ENCODE data around the gene ADAMTS8. TPM values are rescaled to one million over a fixed set of nuclear protein-coding genes. Genes with fewer than 3 reads are reported as not detected.

ADAMTS8 gene
- total and polyA plus RNA-seq, 2 experiments from 2014 or later: under 0.01 to 0.10 TPM

- no peak overlapping the region for H2AFZ ChIP-seq
- TF ChIP-seq EZH2phosphoT487 (IDR thresholded peaks at IDR 0.05; ENCODE audit: insufficient read depth, low read depth) (no peak), EZH2 (IDR thresholded peaks at IDR 0.05; ENCODE audit: insufficient read depth, poor library complexity, severe bottlenecking) (no peak)
- 93 to 95% methylated on average over 8 of the region's 8 CpGs for WGBS, 2 experiments (ENCODE audit: low coverage in 1 of 2, low lambda C conversion rate in 2 of 2, missing lambda C conversion rate in 2 of 2)
- no peaks in the 10 kb centered on the region for H3K9me2 ChIP-seq (ENCODE audit: insufficient read depth)
- no peak for DNase-seq
- no peaks in the 10 kb centered on the region for H3K36me3 ChIP-seq (ENCODE audit: low read depth)
- H3K4me1 ChIP-seq (ENCODE audit: insufficient read depth): peaks cover 32% of the 10 kb centered on the region
- H3K27me3 ChIP-seq (replicated peaks; ENCODE audit: insufficient read depth): no peaks in the 10 kb centered on the region
- H4K20me1 ChIP-seq (ENCODE audit: insufficient read depth): no peaks in the 10 kb centered on the region
- peaks cover 31% of the 10 kb centered on the region for H3F3A ChIP-seq (ENCODE audit: insufficient read depth)
- no peak overlapping the region for H3K9ac ChIP-seq
- H3K27ac ChIP-seq: no peak overlapping the region
- no peaks in the 10 kb centered on the region for H3K79me2 ChIP-seq (ENCODE audit: insufficient read depth)
- no peak overlapping the region for H3K4me3 ChIP-seq
- in situ Hi-C loops (cut with MboI): no loop called here
- H3K4me2 ChIP-seq (ENCODE audit: unreplicated experiment): no peak overlapping the region
- H3K9me3 ChIP-seq (ENCODE audit: low read depth): no peaks in the 10 kb centered on the region
These were observed 19.5 kb downstream of the ADAMTS8 start for GRCh38 chr11:130408901-130409300.

- no peak overlapping the region for H3K4me3 ChIP-seq
- TF ChIP-seq EZH2 (IDR thresholded peaks at IDR 0.05; ENCODE audit: insufficient read depth, poor library complexity, severe bottlenecking) (no peak), EZH2phosphoT487 (IDR thresholded peaks at IDR 0.05; ENCODE audit: insufficient read depth, low read depth) (no peak)
- no peak overlapping the region for H3K9ac ChIP-seq
- H3K9me3 ChIP-seq (ENCODE audit: low read depth): no peaks in the 10 kb centered on the region
- in situ Hi-C loops (cut with MboI): no loop called here
- no peaks in the 10 kb centered on the region for H3K9me2 ChIP-seq (ENCODE audit: insufficient read depth)
- peak overlapping the region; percentile 24 for H3K27ac ChIP-seq
- no peaks in the 10 kb centered on the region for H3K36me3 ChIP-seq (ENCODE audit: low read depth)
- 80 to 85% methylated on average over 14 to 18 of the region's 18 CpGs for WGBS, 2 experiments (ENCODE audit: low coverage in 1 of 2, low lambda C conversion rate in 2 of 2, missing lambda C conversion rate in 2 of 2)
- H3K79me2 ChIP-seq (ENCODE audit: insufficient read depth): no peaks in the 10 kb centered on the region
- H2AFZ ChIP-seq: no peak overlapping the region
- no peaks in the 10 kb centered on the region for H4K20me1 ChIP-seq (ENCODE audit: insufficient read depth)
- H3F3A ChIP-seq (ENCODE audit: insufficient read depth): peaks cover 30% of the 10 kb centered on the region
- H3K4me1 ChIP-seq (ENCODE audit: insufficient read depth): peaks cover 31% of the 10 kb centered on the region
- peak overlapping the region; percentile 20 for H3K4me2 ChIP-seq (ENCODE audit: unreplicated experiment)
- H3K27me3 ChIP-seq (replicated peaks; ENCODE audit: insufficient read depth): no peaks in the 10 kb centered on the region
- no peak for DNase-seq
These were observed 20.0 kb downstream of the ADAMTS8 start for GRCh38 chr11:130408401-130408890.

GRCh38 chr11:130407978-130408377 lies 20.4 kb downstream of the ADAMTS8 start:
- peak overlapping the region; percentile 24 for H3K27ac ChIP-seq
- H4K20me1 ChIP-seq (ENCODE audit: insufficient read depth): no peaks in the 10 kb centered on the region
- H3K4me3 ChIP-seq: no peak overlapping the region
- in situ Hi-C loops (cut with MboI): no loop called here
- WGBS, 2 experiments (ENCODE audit: low coverage in 1 of 2, low lambda C conversion rate in 2 of 2, missing lambda C conversion rate in 2 of 2): 0 to 1% methylated on average over 7 of the region's 7 CpGs
- no peaks in the 10 kb centered on the region for H3K36me3 ChIP-seq (ENCODE audit: low read depth)
- peak overlapping the region; percentile 48 for H3K4me2 ChIP-seq (ENCODE audit: unreplicated experiment)
- no peaks in the 10 kb centered on the region for H3K9me2 ChIP-seq (ENCODE audit: insufficient read depth)
- H3K4me1 ChIP-seq (ENCODE audit: insufficient read depth): peaks cover 32% of the 10 kb centered on the region
- no peaks in the 10 kb centered on the region for H3K27me3 ChIP-seq (replicated peaks; ENCODE audit: insufficient read depth)
- H2AFZ ChIP-seq: no peak overlapping the region
- 0 out of 2 replicates have a peak overlapping the region, but pooled peaks have one; percentile 5 for H3K9ac ChIP-seq
- no peaks in the 10 kb centered on the region for H3K79me2 ChIP-seq (ENCODE audit: insufficient read depth)
- TF ChIP-seq EZH2 (IDR thresholded peaks at IDR 0.05; ENCODE audit: insufficient read depth, poor library complexity, severe bottlenecking): no peak
- TF ChIP-seq EZH2phosphoT487 (IDR thresholded peaks at IDR 0.05; ENCODE audit: insufficient read depth, low read depth): no peak
- H3F3A ChIP-seq (ENCODE audit: insufficient read depth): peaks cover 29% of the 10 kb centered on the region
- H3K9me3 ChIP-seq (ENCODE audit: low read depth): no peaks in the 10 kb centered on the region
- peak; percentile 99 for DNase-seq

GRCh38 chr11:130405428-130405827 lies 23.0 kb downstream of the ADAMTS8 start:
- H3K27ac ChIP-seq: no peak overlapping the region
- H3K4me1 ChIP-seq (ENCODE audit: insufficient read depth): peaks cover 48% of the 10 kb centered on the region
- in situ Hi-C loops (cut with MboI): no loop called here
- no peak for DNase-seq
- no peaks in the 10 kb centered on the region for H4K20me1 ChIP-seq (ENCODE audit: insufficient read depth)
- no peaks in the 10 kb centered on the region for H3K9me2 ChIP-seq (ENCODE audit: insufficient read depth)
- no peak overlapping the region for H3K9ac ChIP-seq
- TF ChIP-seq EZH2phosphoT487 (IDR thresholded peaks at IDR 0.05; ENCODE audit: insufficient read depth, low read depth): no peak
- TF ChIP-seq EZH2 (IDR thresholded peaks at IDR 0.05; ENCODE audit: insufficient read depth, poor library complexity, severe bottlenecking): no peak
- 96 to 98% methylated on average over 11 of the region's 11 CpGs for WGBS, 2 experiments (ENCODE audit: low coverage in 1 of 2, low lambda C conversion rate in 2 of 2, missing lambda C conversion rate in 2 of 2)
- no peaks in the 10 kb centered on the region for H3K36me3 ChIP-seq (ENCODE audit: low read depth)
- H3F3A ChIP-seq (ENCODE audit: insufficient read depth): peaks cover 49% of the 10 kb centered on the region
- H2AFZ ChIP-seq: no peak overlapping the region
- H3K4me2 ChIP-seq (ENCODE audit: unreplicated experiment): no peak overlapping the region
- no peaks in the 10 kb centered on the region for H3K27me3 ChIP-seq (replicated peaks; ENCODE audit: insufficient read depth)
- no peak overlapping the region for H3K4me3 ChIP-seq
- H3K9me3 ChIP-seq (ENCODE audit: low read depth): no peaks in the 10 kb centered on the region
- H3K79me2 ChIP-seq (ENCODE audit: insufficient read depth): no peaks in the 10 kb centered on the region

- Histone ChIP-seq H3K9me2 (ENCODE audit: insufficient read depth) (no peaks in the 10 kb centered on the region), H3K79me2 (ENCODE audit: insufficient read depth) (no peaks in the 10 kb centered on the region), H3K27ac (no peak overlapping the region), H3K9me3 (ENCODE audit: low read depth) (no peaks in the 10 kb centered on the region), H4K20me1 (ENCODE audit: insufficient read depth) (no peaks in the 10 kb centered on the region), H3K27me3 (replicated peaks; ENCODE audit: insufficient read depth) (no peaks in the 10 kb centered on the region), H3K9ac (no peak overlapping the region), H2AFZ (no peak overlapping the region), H3F3A (ENCODE audit: insufficient read depth) (peaks cover 56% of the 10 kb centered on the region), H3K4me1 (ENCODE audit: insufficient read depth) (peaks cover 53% of the 10 kb centered on the region), H3K4me2 (ENCODE audit: unreplicated experiment) (no peak overlapping the region), H3K36me3 (ENCODE audit: low read depth) (no peaks in the 10 kb centered on the region), H3K4me3 (no peak overlapping the region)
- no peak for TF ChIP-seq EZH2 (IDR thresholded peaks at IDR 0.05; ENCODE audit: insufficient read depth, poor library complexity, severe bottlenecking)
- TF ChIP-seq EZH2phosphoT487 (IDR thresholded peaks at IDR 0.05; ENCODE audit: insufficient read depth, low read depth): no peak
- in situ Hi-C loops (cut with MboI): no loop called here
- WGBS, 2 experiments (ENCODE audit: low coverage in 1 of 2, low lambda C conversion rate in 2 of 2, missing lambda C conversion rate in 2 of 2): 89 to 93% methylated on average over 5 of the region's 5 CpGs
- DNase-seq: no peak
These were observed 23.7 kb downstream of the ADAMTS8 start for GRCh38 chr11:130404727-130405126.

Measured in GM23248 (cell line).